ENCODE measurements around the gene SERPINA4. TPM values are rescaled to one million over a fixed set of nuclear protein-coding genes. Genes with fewer than 3 reads are reported as not detected.

SERPINA4 gene
- total and polyA plus RNA-seq, 4 donors, result 0.18 TPM; not detected in 3

DNA sequence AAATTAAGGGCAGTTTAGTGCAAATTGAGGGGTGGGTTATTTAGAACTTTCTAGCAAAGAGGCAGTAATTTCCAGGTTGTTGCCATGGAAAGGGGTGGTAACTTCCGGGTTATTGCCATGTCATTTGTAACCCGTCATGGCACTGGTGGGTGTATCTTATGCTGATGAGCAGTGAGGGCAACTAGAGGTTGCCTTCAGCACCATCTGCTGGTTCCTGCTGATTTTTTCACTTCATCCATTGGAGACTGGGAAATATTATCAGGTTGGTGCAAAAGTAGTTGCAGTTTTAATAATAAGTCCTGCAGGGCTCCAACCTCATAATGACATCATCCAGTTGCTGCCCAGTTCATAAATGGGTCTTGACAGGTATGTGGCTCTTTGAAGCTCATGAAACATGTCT lies 24.4 kb upstream of the SERPINA4 start:
- Histone ChIP-seq H3K4me3 (no peak overlapping the region), H3K27ac (ENCODE audit: low read depth in 1 of 2, low read length in 1 of 2) (no peak overlapping the region), H3K36me3 (ENCODE audit: control insufficient read depth in 4 of 4, insufficient read depth in 4 of 4, low read length in 4 of 4) (no peaks in the 10 kb centered on the region), H3K9me3 (ENCODE audit: control insufficient read depth in 4 of 4, insufficient read depth in 3 of 4, low read length in 3 of 4) (peaks cover 0 to 2% (median 0%) of the 10 kb centered on the region in 4 donors), H3K27me3 (ENCODE audit: control insufficient read depth in 3 of 3, insufficient read depth in 3 of 3, low read length in 2 of 3) (peaks cover 0 to 8% (median 0%) of the 10 kb centered on the region in 3 donors), H3K9ac (ENCODE audit: insufficient read depth in 1 of 2, low read length in 2 of 2) (no peak overlapping the region), H3K4me1 (ENCODE audit: control insufficient read depth in 5 of 5, insufficient read depth in 5 of 5, low read length in 5 of 5) (no peaks in the 10 kb centered on the region)
- DNase-seq, result no peak
- ATAC-seq (ENCODE audit: insufficient read depth, low FRiP score), result no peak
- 51 to 62% methylated on average over 2 of the region's 2 CpGs for WGBS, 2 donors
- no peak for TF ChIP-seq CTCF (IDR thresholded peaks at IDR 0.05; ENCODE audit: control extremely low read depth, extremely low read depth)

- Histone ChIP-seq H3K9ac (ENCODE audit: insufficient read depth in 1 of 2, low read length in 2 of 2) (no peak overlapping the region), H3K27ac (ENCODE audit: low read depth in 1 of 2, low read length in 1 of 2) (no peak overlapping the region), H3K4me3 (no peak overlapping the region), H3K36me3 (ENCODE audit: control insufficient read depth in 4 of 4, insufficient read depth in 4 of 4, low read length in 4 of 4) (no peaks in the 10 kb centered on the region), H3K27me3 (ENCODE audit: control insufficient read depth in 3 of 3, insufficient read depth in 3 of 3, low read length in 2 of 3) (peaks cover 0 to 8% (median 0%) of the 10 kb centered on the region in 3 donors), H3K4me1 (ENCODE audit: control insufficient read depth in 5 of 5, insufficient read depth in 5 of 5, low read length in 5 of 5) (no peaks in the 10 kb centered on the region), H3K9me3 (ENCODE audit: control insufficient read depth in 4 of 4, insufficient read depth in 3 of 4, low read length in 3 of 4) (peaks cover 0 to 2% (median 0%) of the 10 kb centered on the region in 4 donors)
- 79 to 83% methylated on average over 6 of the region's 6 CpGs for WGBS, 2 donors
- DNase-seq (no peak), ATAC-seq (ENCODE audit: insufficient read depth, low FRiP score) (no peak)
- TF ChIP-seq CTCF (IDR thresholded peaks at IDR 0.05; ENCODE audit: control extremely low read depth, extremely low read depth), result no peak
Measured at GRCh38 chr14:94538070-94538740, 23.0 kb upstream of the SERPINA4 start.

DNA sequence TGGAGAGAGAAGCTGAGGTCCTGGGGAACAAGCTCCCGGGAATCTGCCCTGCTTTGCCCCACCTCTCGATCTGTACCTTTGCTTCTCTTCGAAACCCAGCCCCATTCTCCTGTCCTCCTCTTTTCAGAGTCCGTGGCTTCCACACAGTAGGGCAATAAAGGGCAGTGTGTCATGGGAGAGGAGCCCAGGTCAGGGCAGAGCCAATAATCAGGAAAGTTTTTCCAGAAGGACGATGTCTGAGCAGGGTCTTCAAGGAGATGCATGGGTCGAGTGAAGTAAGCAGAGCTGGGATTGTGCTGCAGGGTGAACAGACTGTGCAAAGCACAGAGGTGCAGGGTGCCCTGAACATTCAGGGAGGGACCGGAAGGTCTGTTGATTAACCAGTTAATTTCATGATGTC lies 22.1 kb upstream of the SERPINA4 start:
- Histone ChIP-seq H3K9me3 (ENCODE audit: control insufficient read depth in 4 of 4, insufficient read depth in 3 of 4, low read length in 3 of 4) (no peaks in the 10 kb centered on the region), H3K27ac (ENCODE audit: low read depth in 1 of 2, low read length in 1 of 2) (no peak overlapping the region), H3K4me1 (ENCODE audit: control insufficient read depth in 5 of 5, insufficient read depth in 5 of 5, low read length in 5 of 5) (no peaks in the 10 kb centered on the region), H3K27me3 (ENCODE audit: control insufficient read depth in 3 of 3, insufficient read depth in 3 of 3, low read length in 2 of 3) (peaks cover 0 to 5% (median 0%) of the 10 kb centered on the region in 3 donors), H3K36me3 (ENCODE audit: control insufficient read depth in 4 of 4, insufficient read depth in 4 of 4, low read length in 4 of 4) (no peaks in the 10 kb centered on the region), H3K9ac (ENCODE audit: insufficient read depth in 1 of 2, low read length in 2 of 2) (no peak overlapping the region), H3K4me3 (no peak overlapping the region)
- WGBS, 2 donors, result 74 to 84% methylated on average over 7 of the region's 7 CpGs
- no peak for DNase-seq
- no peak for TF ChIP-seq CTCF (IDR thresholded peaks at IDR 0.05; ENCODE audit: control extremely low read depth, extremely low read depth)
- no peak for ATAC-seq (ENCODE audit: insufficient read depth, low FRiP score)

Data from lung (tissue), 12 donors.